WTC11 (cell line): Measurements from ENCODE around the gene PRR5L. TPM values are rescaled to one million over a fixed set of nuclear protein-coding genes. Genes with fewer than 3 reads are reported as not detected.

Experiments used
- ATAC-seq: fragments of 200-7000 bp; cut with Tn5 transposase; 2 replicates; pipeline ENCODE4 v1.10.0; 2021; ENCODE audit warnings: mild to moderate bottlenecking, moderate library complexity
- CTCF ChIA-PET: fragments of 300-600 bp; sonication (Branson Sonifier 250); formaldehyde crosslinking; loops from one replicate; lab custom pipeline; 2021; ENCODE audit warnings: antibody characterized with exemption; lab: Charles Lee
- POLR2A ChIA-PET: fragments of 350-600 bp; sonication (Branson Sonifier 250); formaldehyde crosslinking; loops from one replicate; lab custom pipeline; 2021; ENCODE audit warnings: antibody characterized with exemption; lab: Charles Lee
- DNase-seq: peaks from one replicate; pipeline ENCODE4 v3.0.0; 2021; ENCODE audit warnings: low spot score
- H3K27ac Mint-ChIP-seq: 2 replicates; pipeline ENCODE4 v1.8.0; 2021; ENCODE audit warnings: mixed read lengths
- H3K27me3 Mint-ChIP-seq: 2 replicates; pipeline ENCODE4 v1.8.0; 2021; ENCODE audit warnings: low read depth, mild to moderate bottlenecking, moderate library complexity, mixed read lengths
- H3K36me3 Mint-ChIP-seq: 2 replicates; pipeline ENCODE4 v1.8.0; 2021; ENCODE audit warnings: mixed read lengths
- H3K4me1 Mint-ChIP-seq: 2 replicates; pipeline ENCODE4 v1.8.0; 2022; ENCODE audit warnings: mixed read lengths
- H3K4me3 Mint-ChIP-seq: 2 replicates; pipeline ENCODE4 v1.8.0; 2021; ENCODE audit warnings: mild to moderate bottlenecking, moderate library complexity, mixed read lengths
- H3K9me3 Mint-ChIP-seq: 2 replicates; pipeline ENCODE4 v1.8.0; 2021; ENCODE audit warnings: mixed read lengths
- ELF4 ChIP-seq: sonication (generic); formaldehyde crosslinking; IDR thresholded peaks from 2 replicates; pipeline ENCODE4 v1.8.1; 2022; ENCODE audit warnings: low read depth, mild to moderate bottlenecking, moderate library complexity, missing genetic modification reagents
- EMX1 ChIP-seq: fragments of 250-450 bp; sonication (Bioruptor Pico); IDR thresholded peaks from 2 replicates; pipeline ENCODE4 v1.8.0; 2021; ENCODE audit warnings: mild to moderate bottlenecking
- ESRRA ChIP-seq: sonication (generic); formaldehyde crosslinking; IDR thresholded peaks from 2 replicates; pipeline ENCODE4 v1.8.1; 2022; ENCODE audit warnings: mild to moderate bottlenecking, missing genetic modification reagents, borderline replicate concordance
- ETV6 ChIP-seq: sonication (generic); formaldehyde crosslinking; IDR thresholded peaks from 2 replicates; pipeline ENCODE4 v1.8.1; 2022; ENCODE audit warnings: mild to moderate bottlenecking, missing genetic modification reagents
- FOXJ3 ChIP-seq: sonication (generic); formaldehyde crosslinking; IDR thresholded peaks from 2 replicates; pipeline ENCODE4 v1.9.0; 2021; ENCODE audit warnings: missing genetic modification reagents, mild to moderate bottlenecking, borderline replicate concordance
- IRF2 ChIP-seq: sonication (generic); formaldehyde crosslinking; IDR thresholded peaks from 2 replicates; pipeline ENCODE4 v1.8.0; 2022; ENCODE audit warnings: low read depth, missing genetic modification reagents, borderline replicate concordance
- NFATC4 ChIP-seq: fragments of 250-450 bp; sonication (Bioruptor Pico); IDR thresholded peaks from 2 replicates; pipeline ENCODE4 v1.9.0; 2021; ENCODE audit warnings: mild to moderate bottlenecking
- NFYB ChIP-seq: sonication (generic); formaldehyde crosslinking; conservative IDR thresholded peaks from 2 replicates; pipeline ENCODE4 v1.8.0; 2022; ENCODE audit warnings: low read depth, missing genetic modification reagents
- RORB ChIP-seq: fragments of 250-450 bp; sonication (Bioruptor Pico); IDR thresholded peaks from 2 replicates; pipeline ENCODE4 v1.9.0; 2021; ENCODE audit warnings: mild to moderate bottlenecking
- ZNF219 ChIP-seq: sonication (generic); formaldehyde crosslinking; IDR thresholded peaks from 2 replicates; pipeline ENCODE4 v1.8.0; 2023; ENCODE audit warnings: missing genetic modification reagents, mild to moderate bottlenecking, borderline replicate concordance
- ZNF263 ChIP-seq: sonication (generic); formaldehyde crosslinking; IDR thresholded peaks from 2 replicates; pipeline ENCODE4 v1.8.1; 2022; ENCODE audit warnings: low read depth, mild to moderate bottlenecking, moderate library complexity, missing genetic modification reagents
- ZNF416 ChIP-seq: fragments of 250-450 bp; sonication (Bioruptor Pico); IDR thresholded peaks from 2 replicates; pipeline ENCODE4 v1.9.0; 2021; ENCODE audit warnings: mild to moderate bottlenecking, inconsistent platforms
- ZNF423 ChIP-seq: fragments of 250-450 bp; sonication (Bioruptor Pico); IDR thresholded peaks from 2 replicates; pipeline ENCODE4 v2.1.2; 2022; ENCODE audit warnings: mild to moderate bottlenecking, moderate library complexity
- total RNA-seq: library from RNA; stranded (reverse); gene quantifications from 3 replicates; pipeline ENCODE4 v1.2.3, GENCODE V29; 2021
- TF ChIP-seq, protein P1 (sequence below): fragments of 250-450 bp; sonication (Bioruptor Pico); IDR thresholded peaks from 2 replicates; pipeline ENCODE4 v2.1.2; 2022; ENCODE audit warnings: mild to moderate bottlenecking, moderate library complexity
- TF ChIP-seq, protein P2 (sequence below): sonication (generic); formaldehyde crosslinking; IDR thresholded peaks from 2 replicates; pipeline ENCODE4 v1.8.1; 2023; ENCODE audit warnings: mild to moderate bottlenecking, moderate library complexity, missing genetic modification reagents
- TF ChIP-seq, protein P3 (sequence below): sonication (generic); formaldehyde crosslinking; IDR thresholded peaks from 2 replicates; pipeline ENCODE4 v1.8.1; 2023; ENCODE audit warnings: mild to moderate bottlenecking, missing genetic modification reagents
- TF ChIP-seq, protein P4 (sequence below): sonication (generic); formaldehyde crosslinking; IDR thresholded peaks from 2 replicates; pipeline ENCODE4 v1.8.1; 2023; ENCODE audit warnings: mild to moderate bottlenecking, missing genetic modification reagents, moderate library complexity
- TF ChIP-seq, protein P5 (sequence below): sonication (generic); formaldehyde crosslinking; IDR thresholded peaks from 2 replicates; pipeline ENCODE4 v1.8.0; 2022; ENCODE audit warnings: mild to moderate bottlenecking, missing genetic modification reagents

Gene PRR5L
- total RNA-seq, 1 experiment from 2014 or later, result 3.9 TPM

DNA sequence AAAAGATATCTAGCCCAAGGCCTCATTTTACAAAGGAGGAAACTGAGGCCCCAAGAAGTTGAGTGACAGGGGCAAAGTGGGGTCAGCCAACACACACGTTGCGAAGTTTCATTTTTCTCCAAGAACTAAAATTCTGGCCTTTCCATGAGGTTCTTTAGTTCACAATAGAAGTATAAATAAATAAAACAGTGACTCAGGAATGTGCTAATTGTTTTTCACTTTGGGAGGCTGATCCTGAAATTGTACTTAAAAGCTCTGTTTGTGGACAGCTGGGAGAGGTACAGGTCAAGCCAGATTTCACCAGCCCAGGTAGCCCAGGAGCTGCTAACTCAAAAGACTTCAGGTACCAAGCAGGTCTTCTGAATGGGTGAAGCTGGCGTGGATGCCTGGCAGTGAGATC lies 108.7 kb downstream of the PRR5L start:
- DNase-seq (no peak), ATAC-seq (no peak)
- Mint-ChIP-seq H3K27me3 (no peaks in the 10 kb centered on the region; the same call in 1 of the 2 replicates), H3K36me3 (no peaks in the 10 kb centered on the region), H3K27ac (no peak overlapping the region), H3K4me1 (peaks cover 8% of the 10 kb centered on the region), H3K4me3 (no peak overlapping the region), H3K9me3 (no peaks in the 10 kb centered on the region)
- CTCF ChIA-PET, result no interaction called here
- TF ChIP-seq, protein P1, sequence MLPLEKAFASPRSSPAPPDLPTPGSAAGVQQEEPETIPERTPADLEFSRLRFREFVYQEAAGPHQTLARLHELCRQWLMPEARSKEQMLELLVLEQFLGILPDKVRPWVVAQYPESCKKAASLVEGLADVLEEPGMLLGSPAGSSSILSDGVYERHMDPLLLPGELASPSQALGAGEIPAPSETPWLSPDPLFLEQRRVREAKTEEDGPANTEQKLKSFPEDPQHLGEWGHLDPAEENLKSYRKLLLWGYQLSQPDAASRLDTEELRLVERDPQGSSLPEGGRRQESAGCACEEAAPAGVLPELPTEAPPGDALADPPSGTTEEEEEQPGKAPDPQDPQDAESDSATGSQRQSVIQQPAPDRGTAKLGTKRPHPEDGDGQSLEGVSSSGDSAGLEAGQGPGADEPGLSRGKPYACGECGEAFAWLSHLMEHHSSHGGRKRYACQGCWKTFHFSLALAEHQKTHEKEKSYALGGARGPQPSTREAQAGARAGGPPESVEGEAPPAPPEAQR (CRISPR knock-in tag), result no peak
- no peak for TF ChIP-seq EMX1
- TF ChIP-seq, protein P2, sequence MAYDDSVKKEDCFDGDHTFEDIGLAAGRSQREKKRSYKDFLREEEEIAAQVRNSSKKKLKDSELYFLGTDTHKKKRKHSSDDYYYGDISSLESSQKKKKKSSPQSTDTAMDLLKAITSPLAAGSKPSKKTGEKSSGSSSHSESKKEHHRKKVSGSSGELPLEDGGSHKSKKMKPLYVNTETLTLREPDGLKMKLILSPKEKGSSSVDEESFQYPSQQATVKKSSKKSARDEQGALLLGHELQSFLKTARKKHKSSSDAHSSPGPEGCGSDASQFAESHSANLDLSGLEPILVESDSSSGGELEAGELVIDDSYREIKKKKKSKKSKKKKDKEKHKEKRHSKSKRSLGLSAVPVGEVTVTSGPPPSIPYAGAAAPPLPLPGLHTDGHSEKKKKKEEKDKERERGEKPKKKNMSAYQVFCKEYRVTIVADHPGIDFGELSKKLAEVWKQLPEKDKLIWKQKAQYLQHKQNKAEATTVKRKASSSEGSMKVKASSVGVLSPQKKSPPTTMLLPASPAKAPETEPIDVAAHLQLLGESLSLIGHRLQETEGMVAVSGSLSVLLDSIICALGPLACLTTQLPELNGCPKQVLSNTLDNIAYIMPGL (CRISPR knock-in tag), result no peak
- no peak for TF ChIP-seq NFATC4 (CRISPR knock-in tag)
- TF ChIP-seq IRF2 (CRISPR knock-in tag), result no peak
- no peak for TF ChIP-seq ZNF416 (CRISPR knock-in tag)
- TF ChIP-seq ZNF423 (CRISPR knock-in tag), result no peak
- TF ChIP-seq RORB (CRISPR knock-in tag), result no peak
- TF ChIP-seq, protein P3, sequence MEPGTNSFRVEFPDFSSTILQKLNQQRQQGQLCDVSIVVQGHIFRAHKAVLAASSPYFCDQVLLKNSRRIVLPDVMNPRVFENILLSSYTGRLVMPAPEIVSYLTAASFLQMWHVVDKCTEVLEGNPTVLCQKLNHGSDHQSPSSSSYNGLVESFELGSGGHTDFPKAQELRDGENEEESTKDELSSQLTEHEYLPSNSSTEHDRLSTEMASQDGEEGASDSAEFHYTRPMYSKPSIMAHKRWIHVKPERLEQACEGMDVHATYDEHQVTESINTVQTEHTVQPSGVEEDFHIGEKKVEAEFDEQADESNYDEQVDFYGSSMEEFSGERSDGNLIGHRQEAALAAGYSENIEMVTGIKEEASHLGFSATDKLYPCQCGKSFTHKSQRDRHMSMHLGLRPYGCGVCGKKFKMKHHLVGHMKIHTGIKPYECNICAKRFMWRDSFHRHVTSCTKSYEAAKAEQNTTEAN, result no peak
- no peak for TF ChIP-seq NFYB (CRISPR knock-in tag)
- TF ChIP-seq, protein P4, sequence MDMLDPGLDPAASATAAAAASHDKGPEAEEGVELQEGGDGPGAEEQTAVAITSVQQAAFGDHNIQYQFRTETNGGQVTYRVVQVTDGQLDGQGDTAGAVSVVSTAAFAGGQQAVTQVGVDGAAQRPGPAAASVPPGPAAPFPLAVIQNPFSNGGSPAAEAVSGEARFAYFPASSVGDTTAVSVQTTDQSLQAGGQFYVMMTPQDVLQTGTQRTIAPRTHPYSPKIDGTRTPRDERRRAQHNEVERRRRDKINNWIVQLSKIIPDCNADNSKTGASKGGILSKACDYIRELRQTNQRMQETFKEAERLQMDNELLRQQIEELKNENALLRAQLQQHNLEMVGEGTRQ (CRISPR knock-in tag), result no peak
- POLR2A ChIA-PET, result no interaction called here

DNA sequence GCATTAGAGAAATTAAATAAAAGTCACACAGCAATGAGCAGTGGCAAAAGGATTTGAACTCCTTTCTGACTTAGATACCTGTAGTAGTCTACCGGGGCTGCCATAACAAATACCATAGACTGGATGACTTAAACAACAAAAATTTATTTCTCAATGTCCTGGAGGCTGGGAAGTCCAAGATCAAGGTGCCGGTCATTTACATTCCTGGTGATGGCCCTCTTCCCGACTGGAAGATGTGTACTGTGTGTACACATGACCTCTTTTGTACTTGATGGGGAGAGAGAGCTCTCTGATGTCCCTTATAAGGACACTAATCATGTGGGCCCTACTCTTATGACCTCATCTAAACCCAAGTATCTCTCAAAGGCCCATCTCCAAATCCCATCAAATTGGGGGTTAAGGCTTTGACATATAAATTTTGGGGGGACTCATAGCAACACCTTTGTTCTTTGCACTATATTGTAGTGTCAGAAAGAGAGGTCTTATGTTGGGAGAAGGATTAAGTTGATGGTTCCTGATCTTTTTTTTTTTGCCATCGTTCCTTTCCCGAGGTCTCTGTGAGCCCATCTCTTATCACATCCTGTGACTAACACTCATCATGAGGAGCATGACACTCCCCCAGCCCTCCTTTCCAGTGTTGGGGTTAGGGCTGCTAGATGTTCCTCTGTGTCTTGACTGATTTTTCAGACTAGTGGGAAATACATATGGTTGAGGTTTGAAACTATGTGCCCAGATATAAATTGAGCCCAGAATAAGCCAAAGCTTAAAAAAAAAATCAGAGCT lies 109.7 kb downstream of the PRR5L start:
- Mint-ChIP-seq H3K4me3 (no peak overlapping the region), H3K27me3 (no peaks in the 10 kb centered on the region; the same call in 1 of the 2 replicates), H3K9me3 (no peaks in the 10 kb centered on the region), H3K27ac (no peak overlapping the region), H3K36me3 (no peaks in the 10 kb centered on the region), H3K4me1 (peaks cover 8% of the 10 kb centered on the region)
- no peak for DNase-seq
- ChIA-PET POLR2A (no interaction called here), CTCF (no interaction called here)
- ATAC-seq, result no peak
- no peak for TF ChIP-seq FOXJ3 (CRISPR knock-in tag)

DNA sequence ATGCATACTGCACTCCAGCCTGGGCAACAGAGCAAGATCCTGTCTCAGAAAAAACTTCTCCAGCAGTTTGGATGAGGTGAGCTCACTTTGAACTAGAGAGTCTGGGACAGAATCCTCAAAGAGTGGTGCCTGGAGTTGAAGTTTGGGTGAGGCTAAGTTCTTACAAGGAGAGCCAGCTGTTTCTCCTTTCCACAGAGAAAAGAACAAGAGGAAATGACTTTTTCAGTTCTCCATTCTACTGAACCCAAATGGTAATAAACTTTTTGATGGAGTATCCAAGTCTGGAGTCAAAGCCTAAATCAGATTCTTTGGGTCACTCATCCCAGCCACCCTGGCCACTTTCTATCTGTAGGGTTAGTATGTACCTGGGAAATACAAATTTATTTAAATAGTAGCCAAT lies 111.3 kb downstream of the PRR5L start:
- TF ChIP-seq ESRRA (CRISPR knock-in tag) (no peak), EMX1 (no peak), ETV6 (CRISPR knock-in tag) (no peak), ELF4 (CRISPR knock-in tag) (no peak), ZNF219 (CRISPR knock-in tag) (no peak), ZNF263 (no peak)
- TF ChIP-seq, protein P5, sequence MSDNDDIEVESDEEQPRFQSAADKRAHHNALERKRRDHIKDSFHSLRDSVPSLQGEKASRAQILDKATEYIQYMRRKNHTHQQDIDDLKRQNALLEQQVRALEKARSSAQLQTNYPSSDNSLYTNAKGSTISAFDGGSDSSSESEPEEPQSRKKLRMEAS (CRISPR knock-in tag), result no peak
- TF ChIP-seq, all 79 proteins: peak for 0
- ChIA-PET CTCF (no interaction called here), POLR2A (no interaction called here)
- H3K9me3 Mint-ChIP-seq, result no peaks in the 10 kb centered on the region
- no peak for DNase-seq
- H3K27me3 Mint-ChIP-seq, result no peaks in the 10 kb centered on the region; the same call in 1 of the 2 replicates
- no peak for ATAC-seq
- H3K36me3 Mint-ChIP-seq, result no peaks in the 10 kb centered on the region
- H3K4me1 Mint-ChIP-seq, result peaks cover 8% of the 10 kb centered on the region
- H3K27ac Mint-ChIP-seq, result no peak overlapping the region
- no peak overlapping the region for H3K4me3 Mint-ChIP-seq
